Effector memory CD8-positive, alpha-beta T cell (primary cell): Measurements from ENCODE around the gene SLC35G6.

Experiments
- ATAC-seq: fragments of 150-1000 bp; cut with Tn5 transposase; replicated peaks from 2 replicates; pipeline ENCODE4 v1.10.0; 2021; ENCODE audit warnings: mild to moderate bottlenecking, moderate library complexity
- DNase-seq, 3 experiments: peaks; one replicate each; pipeline ENCODE4 v3.0.0; 2021
- H3K27ac Mint-ChIP-seq, 2 donors: one replicate each; pipeline ENCODE4 v1.8.0; 2022; ENCODE audit warnings: mild to moderate bottlenecking in 2 of 2, mixed read lengths in 2 of 2, moderate library complexity in 2 of 2
- H3K27me3 Mint-ChIP-seq, 2 donors: one replicate each; pipeline ENCODE4 v1.8.0; 2022; ENCODE audit warnings: mixed read lengths in 2 of 2
- H3K36me3 Mint-ChIP-seq: one replicate; pipeline ENCODE4 v1.8.0; 2022; ENCODE audit warnings: mild to moderate bottlenecking, moderate library complexity, mixed read lengths; ENCODE audit not compliant: insufficient read depth
- H3K4me1 Mint-ChIP-seq, 2 donors: one replicate each; pipeline ENCODE4 v1.8.0; 2022; ENCODE audit warnings: low read depth in 2 of 2, mixed read lengths in 2 of 2
- H3K4me3 Mint-ChIP-seq, 2 donors: one replicate each; pipeline ENCODE4 v1.8.0; 2022; ENCODE audit warnings: mild to moderate bottlenecking in 2 of 2, mixed read lengths in 2 of 2, moderate library complexity in 2 of 2
- H3K9me3 Mint-ChIP-seq, 2 donors: one replicate each; pipeline ENCODE4 v1.8.0; 2022; ENCODE audit warnings: mixed read lengths in 2 of 2

SLC35G6 gene

DNA sequence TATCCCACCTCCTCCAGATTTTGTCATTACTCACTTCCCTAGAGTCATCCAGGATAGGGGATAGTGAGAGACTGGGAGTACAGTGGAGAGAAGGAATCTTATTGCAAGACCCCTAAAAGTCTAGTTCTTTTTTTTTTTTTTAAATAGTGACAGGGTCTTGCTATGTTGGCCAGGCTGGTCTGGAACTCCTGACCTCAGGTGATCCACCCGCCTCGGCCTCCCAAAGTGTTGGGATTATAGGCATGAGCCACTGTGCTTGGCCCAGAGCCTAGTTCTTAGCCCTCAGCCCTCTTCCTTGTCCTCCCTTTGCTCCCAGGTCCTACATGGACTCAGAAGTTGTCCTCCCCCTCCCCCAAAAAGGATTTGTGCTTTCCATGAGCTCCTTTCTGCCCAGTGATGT, 39.1 kb upstream of the SLC35G6 start:
- no peak for ATAC-seq
- H3K4me3 Mint-ChIP-seq: no peak overlapping the region
- H3K27me3 Mint-ChIP-seq: peaks cover 70 to 92% of the 10 kb centered on the region in 2 donors
- H3K4me1 Mint-ChIP-seq: peaks cover 28 to 33% of the 10 kb centered on the region in 2 donors
- no peaks in the 10 kb centered on the region for H3K9me3 Mint-ChIP-seq
- no peak overlapping the region for H3K27ac Mint-ChIP-seq
- peaks cover 10% of the 10 kb centered on the region for H3K36me3 Mint-ChIP-seq
- no peak for DNase-seq

- H3K36me3 Mint-ChIP-seq: peaks cover 5% of the 10 kb centered on the region
- peaks cover 23 to 27% of the 10 kb centered on the region in 2 donors for H3K4me1 Mint-ChIP-seq
- H3K9me3 Mint-ChIP-seq: no peaks in the 10 kb centered on the region
- ATAC-seq (no peak), DNase-seq (no peak)
- H3K27me3 Mint-ChIP-seq: peaks cover 75 to 92% of the 10 kb centered on the region in 2 donors
- H3K27ac Mint-ChIP-seq: no peak overlapping the region
- H3K4me3 Mint-ChIP-seq: no peak overlapping the region
Measured at GRCh38 chr17:7443499-7444485, 37.5 kb upstream of the SLC35G6 start.

DNA sequence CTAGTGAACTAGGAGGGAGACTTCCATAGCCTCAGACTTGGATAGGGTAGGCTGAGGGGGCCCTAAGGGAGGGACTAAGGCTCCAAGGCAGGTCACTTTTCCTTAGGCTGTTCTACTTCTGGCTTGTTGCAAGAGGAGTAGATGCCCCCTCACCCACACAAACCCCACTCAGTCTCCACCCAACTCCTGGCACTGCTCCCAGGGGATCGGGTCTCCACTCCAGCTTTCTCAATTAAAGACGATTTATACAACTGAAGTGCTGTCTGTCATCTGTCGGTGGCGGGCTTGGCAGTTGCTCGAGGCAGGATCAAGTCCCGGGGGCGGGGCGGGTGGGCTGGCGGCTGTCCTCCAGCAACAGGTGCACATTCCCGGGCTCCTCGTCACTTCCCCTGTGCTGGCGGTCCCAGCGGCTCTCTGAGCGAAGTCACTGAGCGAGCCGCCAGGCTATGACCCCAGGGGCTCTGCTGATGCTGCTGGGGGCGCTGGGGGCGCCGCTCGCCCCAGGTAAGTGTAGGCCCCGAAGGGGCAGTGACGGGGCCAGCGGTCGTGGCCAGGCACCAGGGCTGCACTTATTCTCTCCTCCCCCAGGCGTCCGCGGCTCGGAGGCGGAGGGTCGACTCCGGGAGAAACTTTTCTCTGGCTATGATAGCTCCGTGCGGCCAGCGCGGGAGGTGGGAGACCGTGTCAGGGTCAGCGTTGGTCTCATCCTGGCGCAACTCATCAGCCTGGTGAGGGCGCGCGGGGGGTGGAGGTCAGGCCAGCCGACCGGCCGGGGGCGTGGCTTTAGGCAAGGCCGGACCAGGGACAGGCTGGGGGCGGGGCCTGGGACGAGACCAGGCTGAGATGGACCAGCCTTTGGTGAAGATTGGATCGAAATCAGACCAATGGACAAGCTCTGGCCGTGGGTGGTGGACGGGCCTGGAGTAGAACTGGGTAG, 36.3 kb upstream of the SLC35G6 start, which contains the start of gene CHRNB1:
TSS of gene CHRNB1 (plus strand) at position 380 of the 937 bp plus-strand sequence. CDS start at position 447, 67 bp downstream.
- H3K36me3 Mint-ChIP-seq: peaks cover 8% of the 10 kb centered on the region
- H3K9me3 Mint-ChIP-seq: no peaks in the 10 kb centered on the region
- peak; percentile 12 for ATAC-seq
- no peak for DNase-seq
- peaks cover 17 to 20% of the 10 kb centered on the region in 2 donors for H3K4me1 Mint-ChIP-seq
- H3K4me3 Mint-ChIP-seq: peak within 1 kb of the TSS; percentile 63 to 73
- no peak within 1 kb of the TSS for H3K27ac Mint-ChIP-seq
- H3K27me3 Mint-ChIP-seq: peaks cover 69 to 86% of the 10 kb centered on the region in 2 donors

DNA sequence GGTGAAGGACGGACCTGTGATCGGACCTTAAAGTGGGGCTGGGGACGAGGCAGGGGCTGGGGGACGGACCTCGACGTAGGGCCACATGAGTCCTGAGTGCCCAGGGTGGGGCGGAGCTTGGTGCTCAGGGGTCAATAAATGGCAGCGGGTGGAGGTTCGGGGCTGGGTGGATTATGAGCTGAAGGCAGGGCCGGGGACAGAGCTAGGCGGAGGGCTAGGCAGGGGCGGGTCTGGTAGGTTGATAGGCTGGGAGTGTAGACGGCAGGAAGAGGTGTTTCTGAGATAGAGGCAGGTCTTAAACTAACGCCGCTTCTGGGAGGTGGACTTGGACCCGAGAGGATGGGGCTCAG, 35.7 kb upstream of the SLC35G6 start:
- Mint-ChIP-seq H3K36me3 (peaks cover 5% of the 10 kb centered on the region), H3K27ac (no peak overlapping the region), H3K4me3 (peak overlapping the region; percentile 63 to 73), H3K27me3 (peaks cover 63 to 80% of the 10 kb centered on the region in 2 donors), H3K4me1 (peaks cover 13 to 14% of the 10 kb centered on the region in 2 donors), H3K9me3 (no peaks in the 10 kb centered on the region)
- DNase-seq: no peak
- peak; percentile 88 for ATAC-seq

GRCh38 chr17:7448461-7448860, 32.8 kb upstream of the SLC35G6 start:
- Mint-ChIP-seq H3K4me1 (peaks cover 13% of the 10 kb centered on the region in 2 donors), H3K9me3 (no peaks in the 10 kb centered on the region), H3K27me3 (peaks cover 38 to 54% of the 10 kb centered on the region in 2 donors), H3K36me3 (peaks cover 3% of the 10 kb centered on the region), H3K27ac (no peak overlapping the region), H3K4me3 (no peak overlapping the region)
- ATAC-seq (no peak), DNase-seq (no peak)

DNA sequence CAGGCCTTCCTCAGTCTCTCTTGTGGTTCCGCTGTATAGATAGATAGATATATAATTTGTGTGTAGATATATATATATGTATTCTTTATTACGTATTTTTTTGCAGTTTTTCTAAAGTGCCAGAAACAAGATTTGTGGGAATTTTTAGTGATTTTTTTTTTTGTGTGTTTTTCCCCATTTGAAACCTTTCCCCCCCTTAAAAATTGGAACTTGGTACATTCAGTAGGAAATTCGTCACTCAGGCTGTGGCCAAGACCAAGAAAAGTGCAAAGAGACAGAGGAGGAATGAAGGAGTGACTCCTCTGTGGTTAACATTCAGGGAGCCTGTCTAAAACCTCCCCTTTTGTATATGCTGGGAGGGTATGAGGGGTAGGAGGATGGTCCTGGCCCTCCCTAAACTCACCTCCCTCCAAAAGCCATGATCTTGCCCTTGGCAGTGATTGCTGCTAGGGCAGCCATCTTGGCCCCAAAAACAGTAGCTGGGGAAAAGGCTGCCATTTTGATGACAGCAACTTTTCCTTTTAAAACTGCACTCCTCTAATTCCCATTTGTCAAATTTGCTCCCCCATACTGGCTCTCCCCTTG, 21.2 kb upstream of the SLC35G6 start:
- Mint-ChIP-seq H3K36me3 (peaks cover 41% of the 10 kb centered on the region), H3K9me3 (no peaks in the 10 kb centered on the region), H3K4me3 (no peak overlapping the region), H3K27ac (peak overlapping the region in 1 of 2 donors; percentile 59), H3K27me3 (no peaks in the 10 kb centered on the region), H3K4me1 (peaks cover 13 to 14% of the 10 kb centered on the region in 2 donors)
- no peak for DNase-seq
- ATAC-seq: no peak

GRCh38 chr17:7460850-7461660, 20.2 kb upstream of the SLC35G6 start:
- Mint-ChIP-seq H3K27me3 (no peaks in the 10 kb centered on the region), H3K27ac (peak overlapping the region in 1 of 2 donors; percentile 59)

GRCh38 chr17:7462474-7463371, 18.5 kb upstream of the SLC35G6 start:
- DNase-seq: no peak
- Mint-ChIP-seq H3K9me3 (no peaks in the 10 kb centered on the region), H3K36me3 (peaks cover 37% of the 10 kb centered on the region), H3K27me3 (no peaks in the 10 kb centered on the region), H3K4me1 (peaks cover 4 to 7% of the 10 kb centered on the region in 2 donors), H3K4me3 (peak overlapping the region in 1 of 2 donors; percentile 55), H3K27ac (no peak overlapping the region)
- no peak for ATAC-seq

More at GRCh38 chr17:7460850-7461660, 20.2 kb upstream of the SLC35G6 start:
- Mint-ChIP-seq H3K9me3 (no peaks in the 10 kb centered on the region), H3K4me3 (no peak overlapping the region), H3K4me1 (peaks cover 8 to 9% of the 10 kb centered on the region in 2 donors), H3K36me3 (peaks cover 41% of the 10 kb centered on the region)
- ATAC-seq (no peak), DNase-seq (no peak)

GRCh38 chr17:7463372-7463846, 17.8 kb upstream of the SLC35G6 start:
- Mint-ChIP-seq H3K4me1 (peaks cover 8 to 11% of the 10 kb centered on the region in 2 donors), H3K27ac (no peak overlapping the region), H3K9me3 (no peaks in the 10 kb centered on the region), H3K4me3 (no peak overlapping the region), H3K36me3 (peaks cover 39% of the 10 kb centered on the region), H3K27me3 (no peaks in the 10 kb centered on the region)
- no peak for ATAC-seq
- DNase-seq: no peak

DNA sequence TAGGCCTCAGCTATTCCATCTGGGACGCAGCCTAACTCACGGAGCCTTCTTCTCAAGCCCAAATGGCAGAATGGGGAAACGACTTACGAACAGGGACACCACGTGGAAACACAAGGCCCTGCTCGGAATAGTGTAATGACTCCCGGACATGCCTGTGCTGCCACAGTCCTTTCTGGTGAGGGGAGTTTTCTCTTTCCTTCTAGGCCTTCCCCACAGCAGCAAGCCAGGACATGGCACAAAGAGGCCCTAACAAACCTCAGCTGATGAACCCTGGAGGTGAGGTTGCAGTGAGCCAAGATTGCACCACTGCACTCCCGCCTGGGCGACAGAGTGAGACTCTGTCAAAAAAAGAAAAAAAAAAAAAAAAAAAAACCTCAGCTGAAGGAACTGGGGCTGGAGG, 17.2 kb upstream of the SLC35G6 start:
- ATAC-seq: no peak
- no peaks in the 10 kb centered on the region for H3K9me3 Mint-ChIP-seq
- H3K27me3 Mint-ChIP-seq: no peaks in the 10 kb centered on the region
- H3K4me3 Mint-ChIP-seq: no peak overlapping the region
- H3K27ac Mint-ChIP-seq: peak overlapping the region in 1 of 2 donors; percentile 59
- H3K36me3 Mint-ChIP-seq: peaks cover 39% of the 10 kb centered on the region
- H3K4me1 Mint-ChIP-seq: peaks cover 11 to 18% of the 10 kb centered on the region in 2 donors
- DNase-seq: no peak

DNA sequence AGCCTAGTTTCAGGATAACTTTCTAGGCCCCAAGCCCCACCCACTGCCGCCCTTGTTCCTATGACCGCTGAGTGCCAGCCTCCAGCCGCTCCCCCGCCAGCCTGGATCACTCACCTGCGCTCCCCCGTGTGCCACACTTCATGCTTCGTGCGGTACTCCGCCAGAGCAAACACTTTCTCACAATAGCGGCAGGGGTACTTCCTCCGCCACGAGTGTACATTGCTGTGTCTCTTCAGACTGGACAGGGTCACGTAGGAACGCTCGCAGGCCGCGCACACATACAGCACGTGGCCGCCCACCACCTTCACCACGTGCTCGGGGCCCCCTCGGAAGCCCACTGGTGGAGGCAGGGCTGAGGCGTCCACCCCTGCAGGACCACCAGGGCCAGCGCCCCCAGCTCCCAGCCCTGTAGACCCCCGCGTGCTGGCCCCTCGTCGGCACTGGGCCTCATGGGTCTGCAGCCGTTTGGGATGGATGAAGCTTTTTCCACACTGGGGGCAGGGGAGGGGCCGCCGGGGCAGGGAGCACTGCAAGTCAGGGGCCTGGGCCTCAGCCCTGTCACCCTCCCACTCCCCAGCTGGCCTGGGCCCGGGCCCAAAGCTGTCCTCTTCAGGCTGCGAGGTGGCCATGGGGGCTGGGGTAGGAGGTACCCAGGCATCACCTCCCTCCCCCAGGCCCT, 15.5 kb upstream of the SLC35G6 start:
- H3K27ac Mint-ChIP-seq: peak overlapping the region in 1 of 2 donors; percentile 51
- no peak for DNase-seq
- no peak overlapping the region for H3K4me3 Mint-ChIP-seq
- no peaks in the 10 kb centered on the region for H3K27me3 Mint-ChIP-seq
- H3K9me3 Mint-ChIP-seq: no peaks in the 10 kb centered on the region
- peaks cover 11 to 19% of the 10 kb centered on the region in 2 donors for H3K4me1 Mint-ChIP-seq
- ATAC-seq: no peak
- H3K36me3 Mint-ChIP-seq: peaks cover 45% of the 10 kb centered on the region
